SK-N-SH treated with all-trans-retinoic acid at 6 μM for 48 hours (cell line): Measurements from ENCODE around the gene DCUN1D2.
"Not testable (repeated sequence)": the region's sequence is repeated elsewhere in the genome, so short reads cannot be mapped to it uniquely, and the experiment has no call there.

ENCODE experiments used
- ATAC-seq: fragments of 200-7000 bp; cut with Tn5 transposase; 3 replicates; pipeline ENCODE4 v1.9.1; 2020; ENCODE audit warnings: mild to moderate bottlenecking, moderate library complexity
- ARNTL ChIP-seq: fragments of 450-650 bp; formaldehyde crosslinking; IDR thresholded peaks from 2 replicates; pipeline ENCODE4 v1.5.0; 2020; ENCODE audit warnings: low read depth, mild to moderate bottlenecking, moderate library complexity, borderline replicate concordance
- CSDC2 ChIP-seq: fragments of 250-450 bp; sonication (Bioruptor Pico); IDR thresholded peaks from 2 replicates; pipeline ENCODE4 v1.5.0; 2020; ENCODE audit warnings: mild to moderate bottlenecking, moderate library complexity
- ESRRG ChIP-seq: fragments of 250-450 bp; sonication (Bioruptor Pico); IDR thresholded peaks from 2 replicates; pipeline ENCODE4 v1.6.1; 2021; ENCODE audit warnings: mild to moderate bottlenecking
- GLIS3 ChIP-seq: fragments of 250-450 bp; sonication (Bioruptor Pico); IDR thresholded peaks from 2 replicates; pipeline ENCODE4 v1.5.0; 2020; ENCODE audit warnings: mild to moderate bottlenecking, moderate library complexity
- ISL1 ChIP-seq: fragments of 250-450 bp; sonication (Bioruptor Pico); IDR thresholded peaks from 2 replicates; pipeline ENCODE4 v2.1.2; 2022; ENCODE audit warnings: mild to moderate bottlenecking, moderate library complexity
- OSR1 ChIP-seq: fragments of 250-450 bp; sonication (Bioruptor Pico); IDR thresholded peaks from 2 replicates; pipeline ENCODE4 v1.8.0; 2022; ENCODE audit warnings: moderate library complexity, mild to moderate bottlenecking, inconsistent platforms
- PPARA ChIP-seq: fragments of 250-450 bp; sonication (Bioruptor Pico); IDR thresholded peaks from 2 replicates; pipeline ENCODE4 v1.5.0; 2020; ENCODE audit warnings: mild to moderate bottlenecking, borderline replicate concordance
- RARB ChIP-seq: fragments of 250-450 bp; sonication (Bioruptor Pico); IDR thresholded peaks from 2 replicates; pipeline ENCODE4 v1.8.0; 2021; ENCODE audit warnings: mild to moderate bottlenecking, moderate library complexity
- SNAI2 ChIP-seq: fragments of 250-450 bp; sonication (Bioruptor Pico); IDR thresholded peaks from 2 replicates; pipeline ENCODE4 v1.5.0; 2020; ENCODE audit warnings: mild to moderate bottlenecking, moderate library complexity
- TCF4 ChIP-seq: fragments of 250-450 bp; sonication (Bioruptor Pico); IDR thresholded peaks from 2 replicates; pipeline ENCODE4 v1.8.0; 2021; ENCODE audit warnings: mild to moderate bottlenecking, moderate library complexity, borderline replicate concordance
- TOX ChIP-seq: fragments of 250-450 bp; sonication (Bioruptor Pico); IDR thresholded peaks from 2 replicates; pipeline ENCODE4 v1.8.0; 2021; ENCODE audit warnings: mild to moderate bottlenecking, moderate library complexity, borderline replicate concordance
- ZC3H10 ChIP-seq: fragments of 250-450 bp; sonication (Bioruptor Pico); IDR thresholded peaks from 2 replicates; pipeline ENCODE4 v1.5.1; 2021; ENCODE audit warnings: mild to moderate bottlenecking, moderate library complexity
- ZFP3 ChIP-seq: fragments of 250-450 bp; sonication (Bioruptor Pico); IDR thresholded peaks from 2 replicates; pipeline ENCODE4 v1.5.0; 2020; ENCODE audit warnings: mild to moderate bottlenecking, moderate library complexity
- ZFP30 ChIP-seq: fragments of 450-650 bp; formaldehyde crosslinking; IDR thresholded peaks from 2 replicates; pipeline ENCODE4 v1.5.0; 2022; ENCODE audit warnings: mild to moderate bottlenecking, moderate library complexity
- ZNF565 ChIP-seq: fragments of 450-650 bp; formaldehyde crosslinking; conservative IDR thresholded peaks from 2 replicates; pipeline ENCODE4 v1.5.0; 2020; ENCODE audit warnings: low read depth, mild to moderate bottlenecking, moderate library complexity
- ZNF70 ChIP-seq: fragments of 450-650 bp; formaldehyde crosslinking; IDR thresholded peaks from 2 replicates; pipeline ENCODE4 v1.5.0; 2020; ENCODE audit warnings: mild to moderate bottlenecking, moderate library complexity
- ZNF8 ChIP-seq: fragments of 450-650 bp; formaldehyde crosslinking; IDR thresholded peaks from 2 replicates; pipeline ENCODE4 v1.5.0; 2020; ENCODE audit warnings: mild to moderate bottlenecking, moderate library complexity
- TF ChIP-seq, protein P1 (sequence below): fragments of 250-450 bp; sonication (Bioruptor Pico); IDR thresholded peaks from 2 replicates; pipeline ENCODE4 v1.5.1; 2021; ENCODE audit warnings: mild to moderate bottlenecking, moderate library complexity
- TF ChIP-seq, protein P2 (sequence below): fragments of 250-450 bp; sonication (Bioruptor Pico); IDR thresholded peaks from 2 replicates; pipeline ENCODE4 v1.5.0; 2020; ENCODE audit warnings: mild to moderate bottlenecking, moderate library complexity
- TF ChIP-seq, protein P3 (sequence below): fragments of 250-450 bp; sonication (Bioruptor Pico); IDR thresholded peaks from 2 replicates; pipeline ENCODE4 v1.8.0; 2021; ENCODE audit warnings: low read depth, mild to moderate bottlenecking, moderate library complexity, borderline replicate concordance

DCUN1D2 gene

DNA sequence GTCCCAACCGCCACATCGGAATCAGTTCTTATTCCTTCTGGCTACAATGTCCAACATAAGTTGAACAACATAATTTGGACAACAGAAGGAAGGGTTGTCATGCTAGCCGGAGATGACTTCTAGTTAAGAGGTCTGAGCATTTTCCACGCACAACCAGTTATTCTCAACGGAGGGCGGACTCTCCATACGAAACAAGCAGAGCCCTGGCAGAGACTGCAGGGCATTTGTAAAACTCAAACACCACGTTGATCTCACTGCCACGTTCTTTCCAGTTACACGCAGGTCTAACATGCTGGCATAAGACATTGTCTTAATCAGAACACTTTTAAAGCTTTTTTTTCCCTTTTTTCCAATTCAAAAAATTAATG is 38.3 kb upstream of the DCUN1D2 start (continued):
- TF ChIP-seq ESRRG (CRISPR knock-in tag): no peak
- TF ChIP-seq, protein P1, sequence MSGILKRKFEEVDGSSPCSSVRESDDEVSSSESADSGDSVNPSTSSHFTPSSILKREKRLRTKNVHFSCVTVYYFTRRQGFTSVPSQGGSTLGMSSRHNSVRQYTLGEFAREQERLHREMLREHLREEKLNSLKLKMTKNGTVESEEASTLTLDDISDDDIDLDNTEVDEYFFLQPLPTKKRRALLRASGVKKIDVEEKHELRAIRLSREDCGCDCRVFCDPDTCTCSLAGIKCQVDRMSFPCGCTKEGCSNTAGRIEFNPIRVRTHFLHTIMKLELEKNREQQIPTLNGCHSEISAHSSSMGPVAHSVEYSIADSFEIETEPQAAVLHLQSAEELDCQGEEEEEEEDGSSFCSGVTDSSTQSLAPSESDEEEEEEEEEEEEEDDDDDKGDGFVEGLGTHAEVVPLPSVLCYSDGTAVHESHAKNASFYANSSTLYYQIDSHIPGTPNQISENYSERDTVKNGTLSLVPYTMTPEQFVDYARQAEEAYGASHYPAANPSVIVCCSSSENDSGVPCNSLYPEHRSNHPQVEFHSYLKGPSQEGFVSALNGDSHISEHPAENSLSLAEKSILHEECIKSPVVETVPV (CRISPR knock-in tag): no peak
- no peak for TF ChIP-seq ISL1 (CRISPR knock-in tag)

DNA sequence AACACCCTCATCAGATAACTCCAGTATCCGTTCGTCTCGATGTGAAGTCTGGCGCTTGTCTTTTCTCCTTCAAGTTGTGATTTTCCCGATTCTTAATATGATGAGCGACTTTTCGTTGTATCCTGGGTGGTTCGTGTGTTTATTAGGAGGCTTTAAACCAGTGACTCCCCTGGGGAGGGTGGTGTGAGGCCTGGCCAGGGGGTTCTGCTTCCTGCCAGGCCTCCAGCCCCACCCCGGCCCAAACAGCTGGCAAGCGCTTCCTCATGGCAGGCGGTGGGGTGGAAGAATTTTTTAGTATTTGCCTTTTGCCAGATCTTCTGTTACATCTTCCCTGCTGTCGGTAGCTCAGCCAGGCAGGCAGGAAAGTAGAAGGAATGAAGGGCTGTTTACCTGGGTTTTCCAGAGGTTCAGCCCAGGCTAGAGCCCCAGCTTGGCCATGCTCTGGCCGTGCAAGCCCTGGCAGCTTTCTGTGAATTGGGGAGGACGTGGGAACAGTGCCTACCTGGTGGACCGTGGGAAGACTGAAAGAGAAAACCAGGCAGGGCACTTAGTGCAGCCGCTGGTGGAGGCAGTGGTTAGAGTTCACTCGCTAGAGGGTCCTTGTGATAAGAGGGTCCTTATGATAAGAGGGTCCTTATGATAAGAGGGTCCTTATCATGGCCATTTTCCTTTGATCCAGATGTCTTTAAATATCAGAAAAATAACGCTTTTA is 37.7 kb upstream of the DCUN1D2 start:
- no peak for TF ChIP-seq ARNTL (CRISPR knock-in tag)
- ATAC-seq: no peak

DNA sequence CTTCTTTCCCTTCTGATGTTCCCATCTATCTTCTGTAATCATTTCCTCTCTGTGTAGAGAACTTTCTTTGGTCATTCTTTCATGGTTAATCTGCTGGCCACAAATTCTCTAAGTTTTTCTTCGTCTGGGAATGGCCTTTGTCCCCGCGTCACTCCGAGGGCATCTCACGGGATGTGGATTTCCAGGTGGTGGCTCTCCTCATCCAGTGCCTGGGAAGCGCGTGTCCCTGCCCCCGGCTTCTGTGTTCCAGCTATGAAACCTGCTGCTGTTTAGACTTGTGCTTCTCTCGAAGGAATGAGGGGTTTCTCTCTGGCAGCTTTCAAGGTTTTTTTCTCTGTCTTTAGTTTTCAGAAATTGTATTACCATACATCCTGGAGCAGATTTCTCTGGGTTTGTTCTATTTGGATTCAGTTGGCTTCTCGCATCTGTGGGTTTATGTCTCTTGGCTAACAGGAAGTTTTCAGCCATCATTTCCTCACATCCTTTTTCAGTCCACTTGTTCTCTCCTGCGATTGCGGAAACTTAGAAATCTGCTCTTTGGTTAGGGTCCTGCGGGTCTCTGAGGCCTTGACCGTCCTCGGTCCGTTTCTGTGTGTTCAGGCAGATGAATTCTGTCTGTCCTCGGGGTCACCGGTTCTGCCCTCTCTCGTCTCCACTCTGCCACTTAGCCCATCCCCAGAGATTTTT is 36.9 kb upstream of the DCUN1D2 start:
- TF ChIP-seq RARB (CRISPR knock-in tag) (no peak), ZNF8 (no peak), OSR1 (no peak), ESRRG (CRISPR knock-in tag) (no peak), ZC3H10 (CRISPR knock-in tag) (no peak), SNAI2 (CRISPR knock-in tag) (no peak)
- TF ChIP-seq, protein P2, sequence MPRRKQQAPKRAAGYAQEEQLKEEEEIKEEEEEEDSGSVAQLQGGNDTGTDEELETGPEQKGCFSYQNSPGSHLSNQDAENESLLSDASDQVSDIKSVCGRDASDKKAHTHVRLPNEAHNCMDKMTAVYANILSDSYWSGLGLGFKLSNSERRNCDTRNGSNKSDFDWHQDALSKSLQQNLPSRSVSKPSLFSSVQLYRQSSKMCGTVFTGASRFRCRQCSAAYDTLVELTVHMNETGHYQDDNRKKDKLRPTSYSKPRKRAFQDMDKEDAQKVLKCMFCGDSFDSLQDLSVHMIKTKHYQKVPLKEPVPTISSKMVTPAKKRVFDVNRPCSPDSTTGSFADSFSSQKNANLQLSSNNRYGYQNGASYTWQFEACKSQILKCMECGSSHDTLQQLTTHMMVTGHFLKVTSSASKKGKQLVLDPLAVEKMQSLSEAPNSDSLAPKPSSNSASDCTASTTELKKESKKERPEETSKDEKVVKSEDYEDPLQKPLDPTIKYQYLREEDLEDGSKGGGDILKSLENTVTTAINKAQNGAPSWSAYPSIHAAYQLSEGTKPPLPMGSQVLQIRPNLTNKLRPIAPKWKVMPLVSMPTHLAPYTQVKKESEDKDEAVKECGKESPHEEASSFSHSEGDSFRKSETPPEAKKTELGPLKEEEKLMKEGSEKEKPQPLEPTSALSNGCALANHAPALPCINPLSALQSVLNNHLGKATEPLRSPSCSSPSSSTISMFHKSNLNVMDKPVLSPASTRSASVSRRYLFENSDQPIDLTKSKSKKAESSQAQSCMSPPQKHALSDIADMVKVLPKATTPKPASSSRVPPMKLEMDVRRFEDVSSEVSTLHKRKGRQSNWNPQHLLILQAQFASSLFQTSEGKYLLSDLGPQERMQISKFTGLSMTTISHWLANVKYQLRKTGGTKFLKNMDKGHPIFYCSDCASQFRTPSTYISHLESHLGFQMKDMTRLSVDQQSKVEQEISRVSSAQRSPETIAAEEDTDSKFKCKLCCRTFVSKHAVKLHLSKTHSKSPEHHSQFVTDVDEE: no peak
- TF ChIP-seq, protein P1 (CRISPR knock-in tag): no peak
- no peak for ATAC-seq

DNA sequence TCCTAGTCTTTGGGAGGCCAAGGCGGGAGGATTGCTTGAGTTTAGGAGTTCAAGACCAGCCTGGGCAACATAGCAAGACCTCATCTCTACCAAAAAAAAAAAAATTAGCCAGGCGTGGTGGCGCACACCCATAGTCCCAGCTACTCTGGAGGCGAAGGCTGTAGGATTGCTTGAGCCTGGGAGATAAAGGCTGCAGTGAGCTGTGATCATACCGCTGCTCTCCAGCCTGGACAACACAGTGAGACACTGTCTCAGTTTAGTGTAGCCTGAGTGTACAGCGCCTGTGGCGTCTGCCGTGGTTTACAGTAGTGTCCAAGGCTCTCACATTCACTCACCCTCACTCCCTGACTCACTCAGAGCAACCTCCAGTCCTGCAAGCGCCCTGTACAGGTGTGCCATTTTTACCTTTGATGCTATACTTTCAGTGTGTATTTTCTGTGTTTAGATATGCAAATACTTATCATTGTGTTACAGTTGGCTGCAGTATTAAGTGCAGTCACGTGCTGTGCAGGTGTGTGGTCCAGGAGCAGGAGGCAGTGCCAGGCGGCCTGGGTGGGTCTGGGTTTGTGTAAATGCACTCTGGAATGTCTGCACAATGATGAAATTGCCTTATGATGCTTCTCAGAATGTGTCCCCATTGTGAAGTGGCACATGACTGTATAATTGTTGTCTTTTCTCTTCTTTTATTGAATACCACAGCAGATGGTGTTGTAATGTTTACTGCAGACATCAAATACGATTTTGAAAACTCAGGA is 36.1 kb upstream of the DCUN1D2 start:
- TF ChIP-seq ISL1 (CRISPR knock-in tag) (no peak), ARNTL (CRISPR knock-in tag) (no peak), ZFP3 (no peak), TOX (CRISPR knock-in tag) (no peak), PPARA (CRISPR knock-in tag) (no peak), ZNF70 (CRISPR knock-in tag) (no peak), OSR1 (no peak), TCF4 (no peak), ZNF565 (no peak), ZNF8 (no peak), GLIS3 (CRISPR knock-in tag) (no peak), ESRRG (CRISPR knock-in tag) (no peak), ZC3H10 (CRISPR knock-in tag) (no peak), CSDC2 (CRISPR knock-in tag) (no peak), RARB (CRISPR knock-in tag) (no peak), ZFP30 (CRISPR knock-in tag) (no peak)
- TF ChIP-seq, protein P3, sequence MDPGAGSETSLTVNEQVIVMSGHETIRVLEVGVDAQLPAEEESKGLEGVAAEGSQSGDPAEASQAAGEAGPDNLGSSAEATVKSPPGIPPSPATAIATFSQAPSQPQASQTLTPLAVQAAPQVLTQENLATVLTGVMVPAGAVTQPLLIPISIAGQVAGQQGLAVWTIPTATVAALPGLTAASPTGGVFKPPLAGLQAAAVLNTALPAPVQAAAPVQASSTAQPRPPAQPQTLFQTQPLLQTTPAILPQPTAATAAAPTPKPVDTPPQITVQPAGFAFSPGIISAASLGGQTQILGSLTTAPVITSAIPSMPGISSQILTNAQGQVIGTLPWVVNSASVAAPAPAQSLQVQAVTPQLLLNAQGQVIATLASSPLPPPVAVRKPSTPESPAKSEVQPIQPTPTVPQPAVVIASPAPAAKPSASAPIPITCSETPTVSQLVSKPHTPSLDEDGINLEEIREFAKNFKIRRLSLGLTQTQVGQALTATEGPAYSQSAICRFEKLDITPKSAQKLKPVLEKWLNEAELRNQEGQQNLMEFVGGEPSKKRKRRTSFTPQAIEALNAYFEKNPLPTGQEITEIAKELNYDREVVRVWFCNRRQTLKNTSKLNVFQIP: no peak
- TF ChIP-seq, protein P2: no peak

DNA sequence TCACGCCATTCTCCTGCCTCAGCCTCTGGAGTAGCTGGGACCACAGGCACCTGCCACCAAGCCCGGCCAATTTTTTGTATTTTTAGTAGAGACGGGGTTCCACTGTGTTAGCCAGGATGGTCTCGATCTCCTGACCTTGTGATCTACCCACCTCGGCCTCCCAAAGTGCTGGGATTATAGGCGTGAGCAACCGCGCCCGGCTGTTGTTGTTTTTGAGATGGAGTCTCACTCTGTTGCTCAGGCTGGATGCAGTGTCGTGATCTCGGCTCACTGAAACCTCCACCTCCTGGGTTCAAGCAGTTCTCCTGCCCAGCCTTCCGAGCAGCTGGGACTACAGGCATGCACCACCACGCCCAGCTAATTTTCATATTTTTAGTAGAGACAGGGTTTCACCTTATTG is 31.9 kb upstream of the DCUN1D2 start:
- not testable (repeated sequence) for ATAC-seq

More for the DNA sequence above, 36.1 kb upstream of the DCUN1D2 start:
- ATAC-seq: no peak
